Measurements from ENCODE around the gene RAD51B.

- TF ChIP-seq EZH2 (IDR thresholded peaks at IDR 0.05; ENCODE audit: low read length) (no peak), CTCF (optimal IDR thresholded peaks at IDR 0.05 in 1 of 3, IDR thresholded peaks at IDR 0.05 in 1 of 3, conservative IDR thresholded peaks at IDR 0.05 in 1 of 3; ENCODE audit: extremely low read depth in 1 of 3, insufficient read depth in 2 of 3, low read length in 3 of 3) (no peak)
These were observed 922.4 kb downstream of the RAD51B start for GRCh38 chr14:68741839-68742470.

Data from keratinocyte (primary cell).